Heart left ventricle (tissue), 13 donors: Measurements from ENCODE around the gene SAV1.
A peak's percentile ranks its signal among the peaks of the same experiment; 100 is the strongest.

Source experiments
- CTCF ChIP-seq, 12 donors: fragments of 200-600 bp; sonication (generic) in 4 of 12; IDR thresholded peaks; one replicate each; pipeline versions ENCODE4 v1.5.0 to v1.8.0; 2018 to 2022; ENCODE audit warnings: antibody characterized with exemption in 12 of 12, mild to moderate bottlenecking in 5 of 12
- POLR2A ChIP-seq, 2 donors: fragments of 450-650 bp; IDR thresholded peaks; one replicate each; pipeline ENCODE4 v1.6.1; 2017; ENCODE audit warnings: antibody characterized with exemption in 2 of 2, mild to moderate bottlenecking in 2 of 2, moderate library complexity in 2 of 2
- donor health status: ischemic (EF 13 %, LVEDD 7.1; RV severe dilation, severe dysfunction).
- donor health status: DM: no; HTN: yes; CAD: no.
- donor health status: DM: no; HTN: no; CAD: no.
- donor health status: ischemic (EF 25% LVEDD 6.9; RV normal size, moderate dysfunction).
- donor health status: ischemic (EF 25% LVEDD 5.7; RV mildly dilated, moderate dysfunction).
- donor health status: ischemic (EF 35%, LVEDD 5.7; RV mildly dilated, moderate dysfunction).
- donor health status: nonischemic (EF 11% LVEDD 7.7; RV severe dilation, severe dysfunction).
- donor health status: DM: yes; HTN: yes; CAD: no.
- donor health status: PGD.
- donor health status: ischemic (EF 29% LVEDD 5.4; RV normal size, mild dysfunction).
- donor health status: nonischemic (EF 23%, LVEDD 6.1; RV moderate dilation, normal function).

DNA sequence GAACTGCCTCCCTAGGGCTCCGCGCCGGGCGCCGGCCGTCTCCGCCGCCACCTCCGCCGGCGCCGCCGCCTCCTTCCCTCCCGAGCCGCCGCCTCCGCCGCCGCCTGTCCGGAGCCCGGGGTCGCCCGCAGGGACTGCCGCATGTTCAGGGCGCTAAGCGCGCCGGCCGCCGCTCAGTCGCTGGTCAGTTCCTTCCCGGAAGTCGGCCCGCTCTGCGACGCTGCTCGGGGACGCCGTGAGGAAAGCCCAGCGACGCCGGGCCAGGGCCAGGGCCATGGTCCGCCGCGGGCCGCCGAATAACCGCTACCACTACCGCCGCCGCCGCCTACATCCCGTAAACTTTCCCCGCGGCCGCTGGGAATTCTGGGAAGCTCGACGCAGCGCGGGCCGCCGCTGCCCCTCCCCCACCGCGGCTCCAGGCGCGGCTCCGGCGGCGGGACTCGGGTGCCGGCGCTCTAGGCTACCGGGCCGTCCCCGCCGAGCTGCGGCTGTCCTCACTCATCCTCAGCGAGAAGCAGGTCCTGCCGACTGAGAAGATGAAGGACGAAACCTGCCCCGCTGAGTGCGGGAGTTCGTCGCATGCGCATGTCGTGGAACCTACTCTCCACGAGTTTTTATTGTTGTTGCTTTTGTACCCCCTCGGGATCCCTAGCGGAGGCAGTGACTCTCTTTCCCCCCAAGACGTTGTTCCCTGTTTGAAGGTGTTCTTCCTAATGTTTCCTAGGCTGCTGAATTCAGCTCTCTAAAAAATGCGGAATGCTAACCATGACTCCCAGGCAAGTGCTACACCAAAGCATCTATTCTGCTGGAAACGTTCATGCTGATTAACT, at the start of gene SAV1:
- TF ChIP-seq CTCF (IDR thresholded peaks at IDR 0.05): peak in 1 of 12 donors; percentile 6
- TF ChIP-seq POLR2A (IDR thresholded peaks at IDR 0.05): peak in 1 of 2 donors; percentile 88
